Endothelial cell of umbilical vein (primary cell): ENCODE measurements around the gene CDK9. TPM values are rescaled to one million over a fixed set of nuclear protein-coding genes. Genes with fewer than 3 reads are reported as not detected.

Source experiments
- BruUV-seq: library from RNA; stranded (reverse); fragments of 400-500 nt; replicated peaks from 2 replicates; lab custom pipeline; 2021; lab: Mats Ljungman, UMichigan
- CTCF ChIA-PET: fragments of 300-600, 350-600 bp; sonication (Branson Sonifier 250); formaldehyde crosslinking; loops from one replicate; lab custom pipeline; 2021; ENCODE audit warnings: antibody characterized with exemption, inconsistent platforms; lab: Charles Lee
- POLR2A ChIA-PET: fragments of 300-600, 350-600 bp; sonication (Branson Sonifier 250); formaldehyde crosslinking; loops from one replicate; lab custom pipeline; 2021; ENCODE audit warnings: antibody characterized with exemption, inconsistent platforms; lab: Charles Lee
- DNase-seq: peaks from one replicate; pipeline ENCODE4 v3.0.0-alpha.2; 2011; ENCODE audit warnings: low read depth, low spot score
- FAIRE-seq: peaks from 2 replicates; lab custom pipeline; 2011; peaks lifted over from hg19 to GRCh38; lab: Jason Lieb, UNC
- H2AFZ ChIP-seq: 2 replicates; pipeline ENCODE4 v1.6.0; 2012; ENCODE audit warnings: low read depth, low read length, control low read depth, inconsistent platforms
- H3K27ac ChIP-seq: 2 replicates; pipeline ENCODE4 v1.5.1; 2011; ENCODE audit warnings: low read depth, mild to moderate bottlenecking, control low read depth, low read length, moderate library complexity; ENCODE audit not compliant: insufficient read depth
- H3K27me3 ChIP-seq, 2 experiments: 2 replicates each; pipeline versions ENCODE4 v1.6.0 to v1.6.1; 2011; ENCODE audit warnings: low read length in 2 of 2, mixed read lengths in 1 of 2; ENCODE audit not compliant: control insufficient read depth in 2 of 2, insufficient read depth in 2 of 2
- H3K36me3 ChIP-seq, 2 experiments: 2 replicates in 1 of 2; 3 replicates in 1 of 2; pipeline ENCODE4 v1.5.1; 2011; ENCODE audit warnings: low read length in 2 of 2, mild to moderate bottlenecking in 1 of 2, moderate library complexity in 1 of 2; ENCODE audit not compliant: control insufficient read depth in 2 of 2, insufficient read depth in 2 of 2; ENCODE audit errors: extremely low read depth in 1 of 2
- H3K4me1 ChIP-seq: 3 replicates; pipeline ENCODE4 v1.5.1; 2011; ENCODE audit warnings: mild to moderate bottlenecking, low read length; ENCODE audit not compliant: control insufficient read depth, insufficient read depth; ENCODE audit errors: extremely low read depth
- H3K4me2 ChIP-seq: 2 replicates; pipeline ENCODE4 v1.6.1; 2011; ENCODE audit warnings: low read length, control low read depth, mixed read lengths; ENCODE audit not compliant: insufficient read depth
- H3K4me3 ChIP-seq, 3 experiments: fragments of 200-600 bp in 1 of 3; sonication (generic), shearing (Covaris generic) in 1 of 3; replicated peaks in 1 of 3; 2 replicates each; pipeline ENCODE4 v1.5.1; 2011 to 2016; ENCODE audit warnings: control low read depth in 3 of 3, low read length in 3 of 3, mild to moderate bottlenecking in 2 of 3, inconsistent platforms in 1 of 3, low read depth in 1 of 3, moderate library complexity in 1 of 3; ENCODE audit not compliant: insufficient read depth in 1 of 3
- H3K79me2 ChIP-seq: 2 replicates; pipeline ENCODE4 v1.6.0; 2012; ENCODE audit warnings: low read length, inconsistent platforms; ENCODE audit not compliant: control insufficient read depth, insufficient read depth
- H3K9ac ChIP-seq: replicated peaks from 2 replicates; pipeline ENCODE3; 2011; ENCODE audit warnings: low read length, control low read depth; ENCODE audit not compliant: insufficient read depth; ENCODE audit errors: extremely low read depth
- H3K9me1 ChIP-seq: replicated peaks from 3 replicates; pipeline ENCODE4 v1.6.0; 2011; ENCODE audit warnings: mild to moderate bottlenecking, low read length; ENCODE audit not compliant: control insufficient read depth, insufficient read depth; ENCODE audit errors: extremely low read depth
- H3K9me3 ChIP-seq: replicated peaks from 2 replicates; pipeline ENCODE4 v1.5.1; 2012; ENCODE audit warnings: low read length, inconsistent platforms; ENCODE audit not compliant: control insufficient read depth, insufficient read depth
- H4K20me1 ChIP-seq: replicated peaks from 2 replicates; pipeline ENCODE3; 2011; ENCODE audit warnings: mild to moderate bottlenecking, low read length; ENCODE audit not compliant: control insufficient read depth, insufficient read depth; ENCODE audit errors: extremely low read depth
- CTCF ChIP-seq, 2 donors: IDR thresholded peaks; 1 replicate in 1 of 2; 2 replicates in 1 of 2; pipeline ENCODE4 v1.5.1; 2011; ENCODE audit warnings: low read length in 2 of 2, mild to moderate bottlenecking in 2 of 2, moderate library complexity in 2 of 2, control low read depth in 1 of 2, inconsistent platforms in 1 of 2, low read depth in 1 of 2; ENCODE audit not compliant: insufficient read depth in 1 of 2; ENCODE audit errors: extremely low read depth in 1 of 2
- EZH2 ChIP-seq: IDR thresholded peaks from 2 replicates; pipeline ENCODE4 v1.6.1; 2012; ENCODE audit warnings: borderline replicate concordance, low read depth, mild to moderate bottlenecking, moderate library complexity, low read length, inconsistent platforms; ENCODE audit not compliant: severe bottlenecking
- FOS ChIP-seq: IDR thresholded peaks from 2 replicates; pipeline ENCODE4 v1.6.1; 2011; ENCODE audit warnings: mild to moderate bottlenecking, low read length, moderate library complexity, borderline replicate concordance; ENCODE audit not compliant: insufficient read depth
- GATA2 ChIP-seq: IDR thresholded peaks from 2 replicates; pipeline ENCODE4 v1.7.0; 2011; ENCODE audit warnings: low read depth, mild to moderate bottlenecking, moderate library complexity, mixed read lengths, low read length; ENCODE audit not compliant: insufficient read length, insufficient read depth
- JUN ChIP-seq: IDR thresholded peaks from 2 replicates; pipeline ENCODE4 v1.6.1; 2011; ENCODE audit warnings: borderline replicate concordance, low read depth; ENCODE audit not compliant: insufficient read length, insufficient read depth
- MAX ChIP-seq: IDR thresholded peaks from 2 replicates; pipeline ENCODE4 v1.6.1; 2011; ENCODE audit not compliant: insufficient read depth, insufficient read length
- MYC ChIP-seq: IDR thresholded peaks from one replicate; pipeline ENCODE4 v1.6.1; 2011; ENCODE audit warnings: mild to moderate bottlenecking, low read depth, low read length
- POLR2AphosphoS5 ChIP-seq: IDR thresholded peaks from 2 replicates; pipeline ENCODE4 v1.6.1; 2012; ENCODE audit warnings: low read depth, mild to moderate bottlenecking, control low read depth, low read length, moderate library complexity; ENCODE audit not compliant: insufficient read depth
- dilution Hi-C: fragments of 300-500 bp; cut with MboI; formaldehyde crosslinking; loops from one replicate; pipeline ENCODE4 v1.15.0; 2019; ENCODE audit warnings: low sequenced_read_pairs; ENCODE audit not compliant: extremely low pct_ligation_motif_present
- intact Hi-C: fragments of 100-400 bp; cut with micrococcal nuclease; formaldehyde crosslinking; loops from one replicate; pipeline ENCODE4 v1.10.0; 2022
- polyA plus RNA-seq, 4 experiments: library from polyadenylated mRNA; depleted of rRNA in 3 of 4; stranded (reverse) in 3 of 4; unstranded in 1 of 4; fragments of >200 nt; gene quantifications; 2 replicates each; pipeline versions ENCODE4 v1.2.1 to v1.2.3, GENCODE V29; 2011 to 2012; ENCODE audit warnings: missing spikeins in 1 of 4
- total RNA-seq: library from RNA; stranded (reverse); gene quantifications from 2 replicates; pipeline ENCODE4 v1.2.3, GENCODE V29; 2021

Gene CDK9
- total and polyA plus RNA-seq, 2 donors (not counting 3 experiments of a cell fraction or from before 2014, with no cell fraction given): 92.2 to 124 TPM

GRCh38 chr9:127776195-127776923 lies 9.5 kb upstream of the CDK9 start:
- Histone ChIP-seq H3K4me3 (no peak overlapping the region), H3K9ac (no peak overlapping the region), H3K27ac (no peak overlapping the region), H3K9me3 (no peaks in the 10 kb centered on the region), H4K20me1 (no peaks in the 10 kb centered on the region), H2AFZ (no peak overlapping the region), H3K36me3 (no peaks in the 10 kb centered on the region), H3K4me1 (peaks cover 4% of the 10 kb centered on the region), H3K27me3 (no peaks in the 10 kb centered on the region), H3K9me1 (no peaks in the 10 kb centered on the region), H3K4me2 (no peak overlapping the region), H3K79me2 (no peaks in the 10 kb centered on the region)
- no peak for DNase-seq
- POLR2A ChIA-PET: no interaction called here
- dilution Hi-C loops (no loop called here), intact Hi-C loops (no loop called here)
- FAIRE-seq: no peak
- BruUV-seq: no TSS peak
- TF ChIP-seq GATA2 (no peak), EZH2 (no peak), MAX (no peak), JUN (no peak), FOS (no peak), MYC (no peak), CTCF (IDR thresholded peaks at IDR 0.05; ENCODE audit: extremely low read depth in 1 of 2, insufficient read depth in 1 of 2, low read depth in 1 of 2, low read length in 2 of 2) (no peak), POLR2AphosphoS5 (no peak)
- CTCF ChIA-PET: no interaction called here
